Activated CD4-positive, alpha-beta T cell treated with anti-CD3 and anti-CD28 coated beads, Interleukin-2, amount 50 U/mL, for 1 hour (primary cell): ENCODE results near the gene HIF1AN.

Experiments used
- DNase-seq: peaks from one replicate; pipeline ENCODE4 v3.0.0-alpha.2; 2020

HIF1AN gene

GRCh38 chr10:100535715-100536353, at the start of gene HIF1AN:
Gene HIF1AN (plus strand): TSS chr10:100535943. CDS start chr10:100535959, 16 bp downstream.
- peak; percentile 87 for DNase-seq

GRCh38 chr10:100487529-100487928, 48.2 kb upstream of the HIF1AN start:
- DNase-seq: no peak

GRCh38 chr10:100489396-100489795, 46.3 kb upstream of the HIF1AN start:
- DNase-seq: no peak

DNA sequence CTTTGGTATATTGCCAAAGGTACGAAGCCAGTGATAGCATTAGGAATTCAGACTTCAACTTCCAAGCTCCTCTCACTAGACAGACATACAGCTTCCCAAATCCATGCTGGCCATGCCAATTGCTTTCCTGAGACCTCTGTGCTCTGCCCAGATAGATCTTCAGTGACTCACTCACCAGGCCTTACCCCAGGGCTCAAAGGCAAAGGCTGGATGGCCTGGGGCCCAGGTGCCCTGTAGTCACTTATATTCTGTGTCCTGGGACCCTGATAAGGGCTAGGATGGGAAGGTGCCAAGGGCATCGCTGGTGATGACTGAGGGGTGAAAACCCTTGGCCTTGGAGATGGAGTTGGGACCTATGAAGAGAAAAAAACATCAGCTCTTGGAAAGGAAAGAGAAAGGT, 45.2 kb upstream of the HIF1AN start:
- DNase-seq: no peak

DNA sequence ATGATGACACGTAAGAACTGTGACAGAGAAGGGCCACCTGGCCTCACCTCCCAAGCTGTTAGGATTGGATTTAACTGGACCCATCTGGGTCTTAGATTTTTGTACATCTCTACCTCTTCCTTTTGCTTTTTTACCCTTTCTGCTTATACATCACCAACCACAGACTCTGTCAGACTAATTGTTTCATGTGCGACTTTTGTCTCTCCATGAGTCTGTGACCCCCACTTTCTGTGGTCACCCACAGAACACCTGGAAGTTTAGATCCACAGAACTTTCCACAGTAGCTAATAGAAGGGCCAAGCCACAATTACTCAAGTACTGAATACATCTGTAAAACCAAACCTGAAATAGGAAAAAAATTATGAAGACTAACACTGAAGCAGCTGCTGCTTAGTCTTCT, 39.2 kb upstream of the HIF1AN start:
- DNase-seq: no peak

DNA sequence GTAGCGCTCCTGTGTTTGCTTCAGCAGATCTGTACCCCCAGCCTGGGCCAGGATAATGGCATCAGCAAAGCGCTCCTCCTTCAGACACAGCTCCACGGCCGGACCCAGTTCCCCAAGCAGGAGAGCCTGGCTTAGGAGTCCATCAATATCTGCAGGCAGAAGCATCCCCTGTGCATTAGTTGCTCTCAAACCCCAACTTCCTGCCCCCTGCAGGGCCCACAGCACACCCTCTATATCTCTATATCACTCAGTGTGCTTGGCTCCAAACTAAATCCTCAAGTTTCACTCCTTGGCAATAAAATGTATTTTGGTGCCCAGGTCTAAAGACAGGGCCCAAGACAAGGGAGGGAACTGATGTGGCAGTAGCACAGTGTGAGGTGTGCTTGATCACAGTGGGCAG, 37.7 kb upstream of the HIF1AN start:
- DNase-seq: no peak

- DNase-seq: no peak
These were observed 34.3 kb upstream of the HIF1AN start for GRCh38 chr10:100501423-100501822.

GRCh38 chr10:100502926-100503494, 32.7 kb upstream of the HIF1AN start:
- no peak for DNase-seq

DNA sequence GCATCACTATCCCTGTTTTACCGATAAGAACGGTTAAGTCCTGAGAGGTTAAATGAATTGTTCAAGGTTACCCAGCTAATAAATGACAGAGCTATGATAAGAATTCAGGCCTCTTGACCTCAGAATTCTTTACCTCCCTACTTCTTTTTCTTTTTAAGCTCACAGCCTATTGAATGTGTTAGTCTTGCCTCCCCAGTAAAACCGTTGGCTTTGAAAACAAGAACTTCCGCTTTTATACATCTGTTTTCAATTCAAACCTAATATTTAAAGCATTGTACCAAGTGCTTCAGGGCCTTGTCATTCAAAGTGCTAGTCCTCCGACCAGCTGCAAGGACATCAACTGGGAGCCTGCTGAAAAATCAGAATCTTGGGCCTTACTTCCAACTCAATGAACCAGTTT, 31.6 kb upstream of the HIF1AN start:
- DNase-seq: no peak

GRCh38 chr10:100505164-100505563, 30.6 kb upstream of the HIF1AN start:
- DNase-seq: no peak

GRCh38 chr10:100506596-100507356, 29.0 kb upstream of the HIF1AN start:
- DNase-seq: no peak

GRCh38 chr10:100507357-100507732, 28.4 kb upstream of the HIF1AN start:
- no peak for DNase-seq

GRCh38 chr10:100508266-100508665, 27.5 kb upstream of the HIF1AN start:
- DNase-seq: no peak

DNA sequence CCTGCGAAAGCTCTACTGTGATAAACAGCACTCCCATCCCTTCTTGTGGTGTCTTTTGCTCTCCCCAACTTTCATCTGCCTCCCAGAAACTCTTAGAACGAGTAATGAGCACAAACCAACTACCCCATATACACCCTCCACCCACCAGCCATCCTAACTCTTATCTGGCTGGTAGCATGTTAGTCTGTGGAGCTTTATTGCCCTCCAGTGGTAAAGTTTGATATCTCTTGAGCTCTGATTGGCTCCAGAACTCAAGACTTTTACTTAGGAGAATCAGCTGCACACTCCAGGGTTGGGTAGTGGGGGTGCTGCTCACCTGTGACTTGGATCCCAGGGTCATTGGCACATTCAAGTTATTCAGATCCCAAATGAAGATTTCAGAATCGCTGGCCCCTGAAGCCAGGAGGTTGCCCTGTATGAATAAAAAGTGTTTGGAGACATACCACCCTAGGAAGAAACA, 27.0 kb upstream of the HIF1AN start:
- peak; percentile 28 for DNase-seq

- DNase-seq: peak; percentile 8
These were observed 26.4 kb upstream of the HIF1AN start for GRCh38 chr10:100509241-100509840.

GRCh38 chr10:100510533-100511308, 25.0 kb upstream of the HIF1AN start:
- DNase-seq: peak; percentile 60

DNA sequence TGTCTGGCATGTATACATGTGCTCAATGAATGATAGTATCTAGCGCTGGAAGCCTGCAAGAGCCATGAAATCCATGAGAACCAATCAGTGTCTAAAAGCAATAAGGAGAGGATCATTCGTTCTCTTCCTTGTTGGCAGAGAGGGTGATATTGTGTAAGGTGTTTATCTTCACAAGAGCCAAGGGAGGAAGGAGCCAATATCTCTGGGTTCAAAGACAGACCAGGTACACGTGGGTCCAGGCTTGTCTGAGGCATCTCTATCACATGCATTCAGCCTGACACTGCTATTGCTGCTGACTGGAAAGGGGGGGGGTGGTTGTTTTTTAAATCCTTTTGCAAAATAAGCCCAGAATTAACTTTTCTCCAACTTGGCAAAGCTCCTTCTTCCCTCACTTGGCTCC, 20.1 kb upstream of the HIF1AN start:
- DNase-seq: no peak

DNA sequence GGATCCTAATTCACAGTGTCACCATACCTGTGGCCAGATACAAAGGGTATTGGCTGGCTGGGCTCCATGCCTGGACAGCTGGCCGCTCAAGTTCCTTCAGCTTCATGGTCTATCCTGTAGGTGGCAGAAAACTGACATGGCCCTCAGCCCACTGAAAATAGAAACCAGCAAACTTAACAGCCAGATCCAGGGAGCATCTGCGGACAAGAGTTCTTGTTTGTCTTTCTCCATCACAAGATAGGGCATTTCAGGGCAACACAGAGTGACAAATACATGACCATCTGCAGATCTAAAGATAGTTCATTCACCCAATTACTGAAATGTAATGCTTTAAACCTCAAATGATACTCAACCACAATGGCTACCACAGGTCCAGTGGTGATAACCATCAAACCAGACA, 18.9 kb upstream of the HIF1AN start:
- DNase-seq: no peak

GRCh38 chr10:100518761-100519241, 16.9 kb upstream of the HIF1AN start:
- peak; percentile 64 for DNase-seq

DNA sequence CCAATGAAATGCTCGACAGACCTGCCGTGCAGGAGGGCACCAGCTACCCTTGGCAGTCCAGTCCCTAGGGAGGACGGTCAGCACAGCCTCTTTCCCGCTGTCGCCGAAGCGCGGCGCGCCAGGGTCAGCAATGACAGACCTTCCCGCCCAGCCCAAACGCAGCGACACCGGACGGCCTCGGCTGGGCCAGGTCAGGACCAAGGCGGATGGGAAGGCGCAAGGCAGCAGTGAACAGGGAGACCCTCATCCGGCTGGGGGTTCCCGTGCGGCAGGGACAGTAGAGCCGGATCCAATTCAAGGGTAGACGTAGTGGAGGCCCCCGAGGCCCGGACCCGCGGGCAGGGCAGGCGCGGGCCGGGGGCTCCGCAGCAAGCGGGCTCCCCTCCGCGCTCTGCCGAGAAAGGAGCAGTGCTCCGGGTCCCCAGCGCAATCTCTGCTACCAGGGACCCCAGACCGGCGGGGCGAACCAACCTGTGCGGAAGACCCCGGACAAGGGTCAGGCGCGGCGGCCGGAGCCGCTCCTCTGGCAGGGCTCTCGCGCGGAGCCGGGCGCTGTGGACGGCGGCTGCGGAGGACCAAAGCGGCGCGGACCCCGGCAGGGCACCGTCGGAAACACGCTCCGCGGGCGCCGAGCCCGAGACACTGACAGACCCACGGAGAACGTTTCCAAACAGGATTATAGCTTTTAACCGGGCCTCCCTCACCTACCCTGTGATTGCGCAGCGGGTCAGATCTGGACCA, 16.3 kb upstream of the HIF1AN start, which contains the start of gene SEC31B:
TSS of gene SEC31B (minus strand) at position 551 of the 741 bp plus-strand sequence. CDS start 2,909 bp downstream, outside the sequence.
- no peak for DNase-seq

GRCh38 chr10:100520811-100521210, 14.9 kb upstream of the HIF1AN start:
- no peak for DNase-seq
